GM20000 (cell line): ENCODE results near the gene SUGCT.
"Not testable (repeated sequence)": the region's sequence is repeated elsewhere in the genome, so short reads cannot be mapped to it uniquely, and the experiment has no call there.

Source experiments
- DNase-seq: peaks from one replicate; pipeline ENCODE4 v3.0.0; 2012; ENCODE audit warnings: low spot score
- CTCF ChIP-seq: IDR thresholded peaks from 2 replicates; pipeline ENCODE4 v1.5.1; 2012; ENCODE audit warnings: mild to moderate bottlenecking, control low read depth; ENCODE audit errors: extremely low read depth, missing control alignments

The SUGCT gene

GRCh38 chr7:40646717-40647116 lies 511.9 kb downstream of the SUGCT start:
- no peak for DNase-seq
- TF ChIP-seq CTCF = no peak

GRCh38 chr7:40647719-40648118 lies 512.9 kb downstream of the SUGCT start:
- DNase-seq = no peak
- no peak for TF ChIP-seq CTCF

GRCh38 chr7:40649247-40649646 lies 514.4 kb downstream of the SUGCT start:
- no peak for TF ChIP-seq CTCF
- no peak for DNase-seq

GRCh38 chr7:40650903-40651302 lies 516.1 kb downstream of the SUGCT start:
- DNase-seq = not testable (repeated sequence)

GRCh38 chr7:40654171-40654570 lies 519.4 kb downstream of the SUGCT start:
- no peak for DNase-seq
- no peak for TF ChIP-seq CTCF

- TF ChIP-seq CTCF = no peak
- no peak for DNase-seq
Observed at GRCh38 chr7:40655426-40655825, 520.6 kb downstream of the SUGCT start.

- TF ChIP-seq CTCF = no peak
- DNase-seq = no peak
Observed at GRCh38 chr7:40656349-40656748, 521.5 kb downstream of the SUGCT start.

- no peak for TF ChIP-seq CTCF
- DNase-seq = no peak
Observed at GRCh38 chr7:40658729-40659128, 523.9 kb downstream of the SUGCT start.
